HPDE6-E6E7 (cell line): ENCODE results near the gene TMEM184A.

Experiments
- DNase-seq: peaks from one replicate; pipeline ENCODE4 v3.0.0; 2011; ENCODE audit warnings: missing footprints; ENCODE audit errors: extremely low spot score

Gene TMEM184A

DNA sequence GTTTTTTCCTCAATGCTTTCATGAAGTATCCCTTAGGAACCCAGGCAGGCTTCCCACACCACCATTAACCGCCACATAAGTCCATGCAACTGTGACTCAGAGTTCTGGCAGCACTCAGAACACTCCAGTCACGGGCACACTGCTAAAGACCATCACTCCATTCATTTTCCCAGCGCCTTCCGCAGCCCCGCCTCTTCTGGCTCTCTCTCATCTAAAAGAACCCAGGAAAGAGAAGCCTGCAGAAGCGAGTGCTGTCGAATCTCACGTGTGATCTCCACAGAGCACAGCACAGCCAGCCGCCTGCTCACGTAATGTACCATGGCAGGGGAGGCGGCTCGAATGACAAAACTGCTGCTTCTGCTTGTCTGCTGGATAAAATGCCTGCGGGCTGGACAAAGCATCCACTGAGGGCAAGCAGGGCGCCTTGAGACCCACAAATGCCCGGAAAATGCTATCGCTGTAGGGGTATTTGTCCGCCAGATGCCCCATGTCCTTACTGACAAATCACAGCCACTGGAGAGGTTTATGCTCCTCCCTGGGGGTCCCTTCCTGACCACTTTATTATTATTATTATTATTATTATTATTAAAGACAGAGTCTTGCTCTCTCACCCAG lies 12.0 kb upstream of the TMEM184A start:
- DNase-seq = no peak

DNA sequence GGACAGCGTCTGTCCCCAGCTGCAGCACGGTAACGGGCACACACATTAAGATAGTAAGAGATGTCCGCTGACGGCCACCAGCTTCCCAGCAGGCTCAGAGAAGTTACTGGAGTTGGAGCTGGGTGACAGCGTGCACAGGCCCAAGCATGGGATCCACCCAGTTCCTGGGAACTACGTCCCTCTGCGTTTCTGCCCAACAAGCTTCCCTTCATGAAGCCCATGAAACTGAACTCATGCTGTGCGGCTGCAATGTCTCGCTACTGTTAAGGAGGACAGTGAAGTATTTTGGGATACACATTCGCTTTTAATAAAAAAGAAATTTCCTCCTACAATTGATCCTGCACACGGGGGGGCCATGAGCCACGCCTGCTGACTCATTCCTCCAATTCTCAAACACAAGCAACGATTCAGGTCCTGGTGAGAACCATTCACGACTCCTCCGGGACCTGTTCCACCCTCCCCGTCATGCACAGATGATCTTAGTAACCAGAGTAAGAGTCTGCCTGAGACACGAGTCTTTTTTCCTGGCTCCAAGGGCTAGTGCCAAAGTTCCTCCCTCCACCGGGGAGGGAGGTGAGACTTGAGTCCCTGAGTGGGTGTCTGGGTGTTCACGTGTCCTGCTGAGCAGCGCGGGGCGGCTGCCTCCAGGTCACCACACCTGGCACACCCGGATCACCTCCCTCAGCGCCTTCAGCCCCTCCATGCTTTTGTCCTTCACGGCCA lies 11.2 kb upstream of the TMEM184A start:
- peak; percentile 46 for DNase-seq

DNA sequence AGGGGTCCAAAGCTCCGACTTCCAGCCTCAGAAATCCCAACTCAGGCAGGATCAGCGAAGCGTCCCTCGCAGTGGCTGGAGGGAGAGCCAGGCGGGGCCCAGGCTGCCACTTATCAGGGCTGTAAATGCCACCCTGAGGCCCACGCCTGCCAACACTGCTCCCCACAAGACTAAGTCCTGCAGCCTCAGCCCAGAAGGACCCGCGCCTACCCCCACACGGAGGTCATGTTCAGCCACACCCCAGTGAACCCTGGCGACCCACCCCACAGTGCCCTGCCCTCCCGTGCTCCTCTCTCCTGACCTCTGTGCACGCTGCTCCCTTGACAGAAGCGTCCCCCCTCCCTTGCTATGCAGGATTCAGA lies 10.7 kb upstream of the TMEM184A start:
- no peak for DNase-seq

DNA sequence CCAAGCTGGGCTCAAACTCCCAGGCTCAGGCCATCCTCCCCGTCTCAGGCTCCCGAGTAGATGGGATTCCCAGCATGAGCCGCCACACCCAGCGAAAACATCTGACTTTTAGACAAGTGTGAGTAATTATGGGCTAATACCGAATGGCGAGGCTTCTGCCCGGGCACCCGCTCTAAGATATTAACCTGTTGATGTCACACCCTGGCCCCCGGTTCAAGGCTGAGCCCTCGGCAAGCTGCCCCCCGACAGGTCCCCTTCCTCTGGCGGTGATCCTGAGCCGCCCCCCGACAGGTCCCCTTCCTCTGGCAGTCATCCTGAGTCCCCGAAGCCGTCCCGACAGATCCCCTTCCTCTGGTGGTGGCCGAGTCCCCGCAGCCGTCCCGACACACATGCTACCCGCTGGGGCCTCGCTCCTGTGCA lies 8.6 kb upstream of the TMEM184A start:
- peak; percentile 59 for DNase-seq

DNA sequence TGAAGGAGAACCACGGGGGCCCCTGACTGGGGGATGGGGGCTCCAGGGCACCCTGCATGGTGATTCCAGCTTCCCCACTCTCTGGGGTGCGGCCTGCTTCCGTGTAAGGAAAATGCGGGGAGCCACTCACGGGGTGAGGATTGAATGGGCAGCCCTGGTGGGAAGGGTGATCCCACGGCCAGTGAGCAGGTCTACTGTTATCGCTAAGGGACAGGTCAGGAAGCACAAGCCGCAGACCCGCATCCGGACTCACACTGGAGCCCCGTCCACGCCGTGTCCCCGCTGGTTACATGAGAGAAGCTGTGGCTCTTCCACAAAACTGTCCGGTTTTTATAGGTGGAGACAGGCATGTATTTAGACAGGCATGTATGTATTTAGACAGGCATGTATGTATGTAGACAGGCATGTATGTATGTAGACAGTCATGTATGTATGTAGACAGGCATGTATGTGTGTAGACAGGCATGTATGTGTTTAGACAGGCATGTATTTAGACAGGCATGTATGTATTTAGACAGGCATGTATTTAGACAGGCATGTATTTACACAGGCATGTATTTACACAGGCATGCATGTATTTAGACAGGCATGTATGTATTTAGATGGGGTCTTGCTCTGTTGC lies 8.1 kb upstream of the TMEM184A start:
- DNase-seq = no peak

DNA sequence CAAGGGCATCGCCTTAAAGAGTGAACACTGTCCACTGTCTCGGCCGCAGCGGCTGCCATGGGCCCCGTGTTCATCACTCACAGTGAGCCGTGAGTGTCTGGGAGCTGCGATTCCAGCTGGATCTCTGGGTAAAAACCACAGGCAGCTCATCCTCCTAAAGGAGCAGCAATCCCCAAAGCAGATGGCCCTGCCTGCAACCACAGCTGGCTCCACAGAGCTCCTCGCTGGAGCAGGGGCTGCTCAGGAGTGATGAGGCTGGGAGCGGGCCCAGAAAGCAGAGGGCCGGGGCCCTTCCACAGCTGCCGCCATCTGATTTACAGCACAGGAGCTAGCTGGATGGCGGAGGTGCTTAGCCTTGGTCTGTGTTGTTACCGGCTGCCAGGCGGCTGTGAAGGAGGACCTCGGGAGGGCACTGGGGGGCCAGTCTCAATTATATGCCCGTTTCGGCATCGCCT lies 6.6 kb upstream of the TMEM184A start:
- no peak for DNase-seq

DNA sequence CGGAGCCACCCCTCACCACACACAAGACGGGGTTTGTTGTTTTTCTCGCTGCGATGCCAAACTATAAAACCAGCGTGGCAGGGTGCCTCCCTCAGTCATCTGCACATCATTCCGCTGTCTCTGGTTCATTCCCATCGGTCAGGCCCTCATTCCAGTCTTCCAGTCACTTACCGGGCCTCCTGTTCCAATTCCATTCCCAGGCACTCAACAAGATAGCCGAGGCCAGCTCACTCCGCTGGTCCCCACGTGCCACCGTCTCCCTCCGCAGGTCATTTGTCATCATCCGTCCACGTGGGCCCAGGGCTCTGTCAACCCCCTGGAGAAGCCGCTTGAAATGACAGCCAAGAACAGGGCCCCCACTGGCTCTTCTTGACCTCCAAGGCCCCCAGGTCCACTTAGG lies 6.1 kb upstream of the TMEM184A start:
- no peak for DNase-seq

DNA sequence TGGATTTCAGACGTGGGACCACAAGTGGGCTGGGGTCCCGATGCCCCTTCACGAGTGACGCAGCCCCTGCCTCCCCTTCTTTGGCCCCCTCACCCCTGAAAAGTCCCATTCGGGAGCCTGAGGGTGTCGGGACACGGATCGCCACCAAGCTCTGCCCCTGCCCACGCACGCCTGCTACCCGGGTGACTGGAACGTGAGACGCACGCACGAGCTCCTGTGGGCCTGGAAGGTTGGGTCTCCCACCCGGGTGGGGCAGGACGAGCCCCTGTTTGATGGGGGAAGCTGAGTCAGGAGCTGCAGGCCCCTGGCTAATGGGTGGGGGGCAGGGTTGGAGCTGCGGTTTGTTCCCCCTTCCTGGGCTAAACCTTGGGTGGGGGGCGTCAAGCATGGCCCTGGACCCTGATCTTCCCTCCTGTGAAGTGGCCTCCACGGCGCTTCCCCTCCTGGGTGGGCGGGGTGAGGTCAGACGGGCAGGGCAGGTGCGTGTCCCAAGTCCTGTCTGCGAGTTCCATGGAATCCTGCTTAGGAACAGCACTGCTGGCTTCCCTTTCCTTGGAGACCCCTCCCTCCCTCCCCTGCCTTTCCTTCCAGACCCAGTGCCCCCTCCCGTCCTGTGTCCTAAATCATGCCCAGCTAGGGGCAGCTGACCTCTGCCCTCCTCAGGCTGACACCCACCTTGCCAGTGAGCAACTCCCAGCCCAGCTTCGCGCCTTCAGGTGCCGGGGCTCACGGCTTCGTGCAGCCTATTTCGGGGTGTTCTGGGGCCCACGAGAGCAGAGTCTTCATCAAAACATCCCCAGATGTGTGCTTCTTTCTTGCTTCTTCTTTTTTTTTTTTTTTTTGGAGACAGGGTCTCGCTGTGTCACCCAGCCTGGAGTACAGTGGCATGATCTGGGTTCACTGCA lies 5.3 kb upstream of the TMEM184A start:
- DNase-seq = no peak

DNA sequence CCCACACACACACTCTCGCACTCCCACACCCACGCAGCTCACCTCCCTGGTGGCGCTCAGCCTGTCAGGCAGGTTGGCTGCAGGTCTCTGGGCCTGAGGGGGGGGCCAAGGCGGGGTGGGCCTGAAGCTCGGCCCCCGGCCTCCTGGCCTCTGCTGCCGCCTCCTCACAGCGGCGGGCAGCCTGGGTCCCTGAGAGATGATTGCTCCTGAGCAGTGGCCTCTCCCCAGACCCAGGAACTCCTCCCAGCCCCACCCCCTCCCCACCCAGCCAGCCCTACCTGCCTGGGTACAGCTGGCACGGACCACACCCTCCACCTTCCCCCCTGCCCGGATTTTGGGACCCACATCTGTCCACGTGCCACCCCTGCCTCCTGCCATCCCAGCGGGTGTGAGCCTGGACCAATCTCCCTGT lies 4.6 kb upstream of the TMEM184A start:
- DNase-seq = no peak

DNA sequence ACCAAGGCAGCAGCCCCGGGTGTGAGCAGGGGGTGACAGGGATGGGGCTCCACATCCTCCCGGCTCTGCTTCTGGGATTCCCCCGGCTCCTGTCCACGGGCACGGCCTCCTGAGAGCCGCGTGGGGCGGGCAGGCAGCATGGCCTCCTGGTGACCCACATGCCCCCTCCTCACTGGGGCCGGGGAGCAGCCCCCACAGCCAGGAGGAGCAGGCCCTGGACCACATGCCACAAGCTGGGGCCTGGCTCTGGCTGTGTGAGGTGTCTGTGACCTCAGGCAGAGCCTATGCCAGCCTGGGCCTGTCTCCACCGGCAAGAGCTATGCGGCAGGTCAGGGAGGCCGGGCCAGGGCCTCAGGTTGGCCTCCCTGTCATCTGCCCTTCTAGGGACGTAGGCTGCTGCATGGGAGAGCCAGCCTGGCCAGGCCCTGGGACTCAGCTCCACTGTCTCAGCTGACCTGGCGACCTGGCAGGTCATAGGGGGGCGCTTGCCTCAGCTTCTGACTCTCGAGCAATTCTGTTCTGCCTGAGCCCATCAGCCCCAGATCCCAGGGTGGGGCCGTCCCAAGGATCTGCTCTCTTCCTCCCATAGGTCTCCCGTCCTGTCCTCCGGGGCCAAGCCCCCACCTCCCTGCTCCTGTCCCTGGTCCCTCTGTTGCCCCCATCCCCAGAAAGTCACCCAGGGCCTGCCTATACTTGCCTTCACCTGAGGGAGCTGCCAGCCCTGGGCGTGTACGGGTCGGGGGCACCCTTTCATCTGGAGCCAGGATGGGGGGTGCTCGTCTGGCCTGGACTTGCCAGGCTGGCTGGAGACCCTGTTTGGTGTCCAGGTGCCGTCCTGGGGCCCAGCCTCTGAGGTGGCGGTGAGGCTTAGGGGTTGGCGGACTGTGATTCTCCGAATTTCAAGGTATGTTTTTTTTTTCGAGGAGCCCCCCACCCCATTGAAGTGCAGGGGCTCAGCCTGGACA lies 3.9 kb upstream of the TMEM184A start:
- DNase-seq = peak; percentile 72

DNA sequence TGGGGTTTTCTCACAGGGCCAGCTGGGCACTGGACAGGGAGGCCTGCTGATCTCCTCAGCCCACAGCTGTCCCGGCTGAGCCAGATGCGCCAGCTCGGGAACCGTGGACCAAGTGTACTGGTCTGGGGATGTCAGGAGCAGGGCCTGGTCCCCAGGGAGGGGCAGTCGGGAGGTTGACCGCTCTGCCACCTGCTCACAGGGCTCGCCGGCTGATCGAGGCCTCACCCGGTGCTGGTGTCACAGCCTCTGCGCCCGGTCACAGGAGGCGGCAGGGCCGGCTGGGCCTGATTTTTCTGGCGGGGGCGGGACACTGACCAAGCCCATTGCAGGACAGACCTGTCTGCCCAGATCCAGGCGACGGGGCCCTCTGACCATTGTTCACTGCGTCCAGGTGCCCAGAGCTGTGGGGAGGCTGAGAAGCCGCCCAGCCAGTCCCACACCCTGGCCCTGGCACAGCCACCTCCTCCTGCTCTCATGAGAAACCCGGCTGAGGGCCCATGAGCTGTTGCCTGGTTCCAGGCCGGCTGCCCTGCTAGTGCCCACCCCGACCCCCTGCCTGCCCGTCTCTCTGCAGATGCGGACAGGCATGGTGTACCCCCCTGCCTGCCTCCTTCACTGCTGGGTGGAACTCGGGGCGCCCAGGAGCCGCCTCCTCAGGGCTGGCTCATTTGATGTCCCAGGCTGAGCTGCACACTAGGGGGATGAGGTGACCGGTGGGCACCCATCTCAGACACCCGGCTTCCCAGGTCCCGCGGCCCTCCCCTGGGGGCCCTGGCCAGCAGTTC lies 3.0 kb upstream of the TMEM184A start:
- no peak for DNase-seq

DNA sequence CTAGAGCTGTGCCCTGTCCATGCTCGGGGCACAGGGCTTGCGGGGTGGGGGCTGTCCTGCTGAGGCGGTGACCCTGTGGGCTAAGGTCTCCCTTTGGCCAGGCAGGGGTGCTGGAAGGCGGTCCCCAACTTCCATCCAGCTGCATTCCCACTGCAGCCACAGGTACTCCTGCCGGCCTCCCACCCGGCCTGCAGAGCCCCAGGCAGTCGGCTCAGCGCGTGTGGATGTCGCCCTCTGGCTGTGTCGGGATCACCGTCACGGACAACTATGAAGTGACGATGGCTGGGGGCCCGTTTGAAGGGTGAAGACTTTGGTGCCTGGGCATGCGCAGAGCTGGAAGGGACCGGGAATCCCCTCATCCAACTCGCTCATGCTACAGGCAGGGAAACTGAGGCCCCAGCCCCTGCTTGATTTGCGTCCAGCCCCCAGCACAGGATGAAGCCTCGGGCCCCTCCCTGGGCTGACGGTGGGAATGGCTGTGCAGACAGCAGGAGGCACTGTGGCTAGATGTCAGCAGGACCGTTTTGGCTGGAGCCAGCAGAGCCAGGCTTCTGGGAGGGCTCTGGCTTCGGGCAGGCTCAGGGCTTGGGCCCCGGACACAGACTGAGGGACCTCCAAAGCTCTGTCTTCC lies 2.3 kb upstream of the TMEM184A start:
- no peak for DNase-seq

DNA sequence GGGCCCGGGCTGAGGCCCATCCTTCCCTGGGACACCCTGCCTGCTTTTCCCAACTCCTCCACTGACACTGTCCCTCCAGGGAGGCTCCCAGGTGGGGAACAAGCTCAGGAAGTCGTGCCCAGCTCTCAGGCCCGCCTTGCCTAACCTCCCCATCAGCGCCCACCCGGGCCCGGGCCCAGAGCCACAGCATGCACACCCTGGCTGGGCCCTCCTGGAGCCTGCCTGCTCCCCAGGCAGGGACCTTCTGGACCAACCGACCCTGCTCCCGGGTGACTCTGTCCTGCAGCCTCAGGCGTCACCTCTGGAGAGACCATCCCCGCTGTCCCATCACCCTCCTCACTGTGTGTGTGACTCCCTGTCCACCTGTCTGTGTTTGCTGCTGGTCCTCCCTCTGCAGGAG lies 1.8 kb upstream of the TMEM184A start:
- no peak for DNase-seq

DNA sequence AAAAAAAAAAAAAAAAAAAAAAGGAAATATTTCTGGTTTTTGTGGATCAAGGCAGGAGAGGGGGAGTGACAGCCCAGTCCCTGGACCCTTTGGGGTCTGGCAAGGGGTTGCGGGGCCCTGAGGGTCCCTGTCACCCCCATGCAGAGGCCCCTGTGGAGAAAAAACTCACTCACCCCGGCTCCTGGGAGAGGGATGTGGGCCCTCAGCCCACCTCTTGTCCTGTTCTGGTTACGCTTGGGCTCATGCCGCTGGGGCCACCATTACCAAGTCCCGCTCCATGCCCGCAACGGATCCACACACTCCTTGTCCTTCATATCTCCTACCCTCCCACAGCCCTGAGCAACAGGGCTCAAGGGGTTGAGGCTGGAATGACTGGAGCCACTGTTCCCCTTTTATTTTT lies 1.0 kb upstream of the TMEM184A start:
- no peak for DNase-seq

DNA sequence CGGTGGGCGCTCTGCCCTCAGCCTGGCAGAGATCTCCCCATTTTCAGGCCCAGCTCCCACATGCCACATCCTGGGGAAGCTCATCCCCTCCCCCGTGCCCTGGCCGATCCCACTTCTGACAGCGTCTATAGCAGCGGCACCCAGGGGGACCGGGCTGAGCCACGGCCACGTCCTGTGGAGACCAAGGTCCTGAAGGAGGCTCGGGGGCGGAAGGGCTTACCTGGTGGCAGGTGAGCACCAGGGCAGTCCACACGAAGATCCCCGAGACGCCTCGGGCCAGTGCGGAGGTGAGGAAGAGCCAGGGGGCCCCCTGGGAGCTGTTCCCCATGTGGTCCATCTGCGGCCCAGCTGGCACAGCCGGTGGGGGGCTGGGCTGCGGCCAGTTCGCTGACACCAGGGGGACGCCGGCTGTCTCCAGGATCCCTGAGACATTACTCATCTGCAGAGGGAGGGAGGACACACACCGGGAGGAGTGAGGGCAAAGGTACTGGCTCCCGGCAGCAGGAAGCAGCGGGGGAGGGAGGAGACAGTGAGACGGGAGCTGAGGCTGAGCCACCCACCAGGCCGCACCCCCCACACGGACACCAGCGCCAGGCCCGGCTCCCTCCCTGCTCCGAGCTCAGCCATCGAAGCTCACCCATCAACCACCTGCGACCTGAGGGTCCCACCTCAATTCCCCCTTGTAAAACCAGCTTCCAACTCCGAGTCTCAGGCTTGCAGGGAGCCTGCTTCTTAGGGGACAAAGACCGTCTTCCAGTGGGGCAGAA lies 776 bp downstream of the TMEM184A start:
- DNase-seq = peak; percentile 98

DNA sequence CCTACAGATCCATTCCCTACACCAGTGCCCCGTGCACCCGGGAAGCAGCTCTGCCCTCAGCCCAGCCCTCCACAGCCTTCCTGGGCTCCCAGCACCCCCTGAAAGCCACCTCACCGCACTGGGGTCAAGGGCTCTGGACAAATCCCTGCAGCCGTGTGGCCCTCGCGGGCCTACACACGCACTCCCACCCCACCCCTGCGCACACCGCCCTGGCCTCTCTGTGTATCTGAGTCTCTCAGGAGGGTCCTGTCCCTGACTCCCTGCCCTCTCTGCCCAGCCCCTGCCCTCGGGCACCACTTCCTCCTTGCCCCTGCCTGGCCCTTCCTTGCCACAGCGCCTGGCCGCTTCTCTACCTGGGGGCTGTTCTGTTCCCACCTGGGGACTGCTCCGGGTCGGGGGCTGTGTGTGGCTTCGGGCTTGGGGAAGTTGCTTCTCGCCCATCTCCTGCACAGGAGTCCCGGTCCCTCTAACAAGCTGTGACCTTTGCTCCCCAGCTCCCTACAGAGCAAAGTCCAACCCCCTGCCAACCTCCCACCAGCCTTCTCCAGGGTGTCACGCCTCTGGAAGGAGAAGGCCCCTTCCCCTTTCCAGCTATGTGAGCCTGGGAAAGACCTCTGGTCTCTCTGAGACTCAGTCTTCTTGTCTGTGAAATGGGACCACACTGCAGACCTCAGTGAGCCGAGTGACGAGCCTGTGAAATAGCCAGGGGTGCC lies 1.5 kb downstream of the TMEM184A start:
- DNase-seq = no peak

DNA sequence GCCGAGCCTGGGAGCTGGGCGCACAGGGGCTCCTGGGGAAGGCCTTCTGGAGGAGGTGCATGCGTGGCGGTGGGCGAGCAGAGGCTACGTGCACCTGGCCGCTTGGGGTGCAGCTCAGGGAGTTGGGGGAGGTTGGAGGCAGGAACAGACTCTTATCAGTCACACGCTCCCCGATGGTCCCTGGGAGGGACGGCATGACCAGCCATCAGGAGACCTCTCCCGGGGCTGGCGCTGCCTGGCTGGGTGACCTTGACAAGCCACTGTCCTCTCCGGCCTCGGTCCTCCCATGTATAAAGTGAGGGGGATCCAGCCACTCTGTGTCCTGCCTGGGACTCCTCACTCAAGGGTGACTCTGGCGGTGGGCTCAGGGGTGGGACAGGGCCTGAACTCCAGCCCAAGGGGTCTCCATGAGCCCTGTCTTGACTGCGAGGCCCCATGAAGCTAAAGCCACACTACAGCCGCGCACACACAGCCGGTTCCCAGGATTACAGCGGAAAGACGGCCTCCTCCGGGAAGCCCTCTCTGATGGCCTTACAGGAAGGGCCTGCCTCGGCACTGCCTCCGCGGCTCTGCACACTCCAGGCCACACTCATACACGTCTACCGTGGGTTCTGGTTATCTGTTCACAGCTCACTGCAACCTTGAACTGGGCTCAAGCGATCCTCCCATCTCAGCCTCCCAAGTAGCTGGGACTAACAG lies 2.3 kb downstream of the TMEM184A start:
- DNase-seq = no peak

DNA sequence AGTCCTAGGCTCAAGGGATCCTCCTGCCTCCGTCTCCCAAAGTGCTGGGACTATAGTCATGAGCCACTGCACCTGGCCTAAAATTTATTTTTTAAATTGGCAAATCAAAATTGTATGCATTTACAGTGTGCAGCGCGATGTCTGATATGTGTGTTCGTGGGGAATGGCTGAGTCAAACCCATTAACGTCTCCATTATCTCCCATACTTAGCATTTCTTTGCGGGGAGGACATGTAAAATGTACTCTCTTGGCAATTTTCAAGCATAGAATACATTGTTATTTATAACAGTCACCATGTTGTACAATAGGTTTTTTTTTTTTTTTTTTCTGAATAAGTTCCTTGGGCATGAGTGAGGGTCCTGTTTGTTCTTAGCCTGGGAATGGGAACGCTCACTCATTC lies 3.8 kb downstream of the TMEM184A start:
- no peak for DNase-seq
